Daoy (cell line): Measurements from ENCODE around the gene SPTBN4. TPM values are rescaled to one million over a fixed set of nuclear protein-coding genes. Genes with fewer than 3 reads are reported as not detected.
"Not testable (repeated sequence)": the region's sequence is repeated elsewhere in the genome, so short reads cannot be mapped to it uniquely, and the experiment has no call there.

Experiments used
- DNase-seq: peaks from one replicate; pipeline ENCODE4 v3.0.0-alpha.2; 2015; ENCODE audit warnings: low read depth
- total RNA-seq: library from RNA; depleted of rRNA; stranded (reverse); fragments of >200 nt; shearing (Covaris generic); gene quantifications from 2 replicates; pipeline ENCODE4 v1.2.3, GENCODE V29; 2014; rRNA removed

The SPTBN4 gene
- 0.15 and 1.5 TPM in 2 replicates for total RNA-seq

- no peak for DNase-seq
Observed at GRCh38 chr19:40466985-40467734, at the start of gene SPTBN4. TSS of gene SPTBN4 (plus strand) at chr19:40467001. CDS start at chr19:40472622, 5,621 bp downstream.

DNA sequence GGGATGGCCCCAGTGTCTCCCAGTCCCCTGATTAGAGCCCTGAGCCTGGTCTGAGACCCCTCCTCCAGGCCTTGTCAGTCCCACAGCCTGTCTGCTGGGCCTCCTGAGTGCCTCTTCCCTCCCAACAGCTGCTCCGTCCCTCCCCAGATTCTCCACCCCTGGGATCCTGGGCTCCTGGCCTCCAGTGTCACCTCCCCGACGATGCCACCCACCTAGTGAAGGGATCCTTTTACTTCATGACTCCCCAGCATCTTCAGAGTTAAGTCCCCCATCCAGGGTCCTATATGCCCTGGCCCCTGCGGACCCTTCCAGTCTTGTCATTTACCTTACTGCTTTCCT, 49.2 kb upstream of the SPTBN4 start:
- DNase-seq: no peak

GRCh38 chr19:40418040-40418439, 48.8 kb upstream of the SPTBN4 start:
- no peak for DNase-seq

GRCh38 chr19:40419066-40419612, 47.7 kb upstream of the SPTBN4 start:
- no peak for DNase-seq

DNA sequence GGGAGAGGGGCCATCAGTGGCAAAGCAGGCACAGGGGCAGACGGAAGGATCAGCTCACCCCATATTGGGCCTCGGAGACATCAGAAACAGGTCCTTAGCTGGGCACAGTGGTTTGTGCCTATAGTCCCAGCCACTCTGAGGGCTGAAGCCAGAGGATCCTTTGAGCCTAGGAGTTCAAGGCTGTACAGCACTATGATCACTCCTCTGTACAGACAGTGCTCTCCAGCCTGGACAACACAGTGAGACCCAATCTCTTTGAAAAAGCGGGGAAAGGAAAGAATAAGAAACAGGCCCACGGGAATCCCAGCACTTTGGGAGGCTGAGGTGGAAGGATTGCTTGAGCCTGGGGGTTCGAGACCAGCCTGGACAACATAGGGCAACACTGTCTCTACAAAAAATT, 47.0 kb upstream of the SPTBN4 start:
- DNase-seq: no peak

- no peak for DNase-seq
Observed at GRCh38 chr19:40420451-40420765, 46.4 kb upstream of the SPTBN4 start.

DNA sequence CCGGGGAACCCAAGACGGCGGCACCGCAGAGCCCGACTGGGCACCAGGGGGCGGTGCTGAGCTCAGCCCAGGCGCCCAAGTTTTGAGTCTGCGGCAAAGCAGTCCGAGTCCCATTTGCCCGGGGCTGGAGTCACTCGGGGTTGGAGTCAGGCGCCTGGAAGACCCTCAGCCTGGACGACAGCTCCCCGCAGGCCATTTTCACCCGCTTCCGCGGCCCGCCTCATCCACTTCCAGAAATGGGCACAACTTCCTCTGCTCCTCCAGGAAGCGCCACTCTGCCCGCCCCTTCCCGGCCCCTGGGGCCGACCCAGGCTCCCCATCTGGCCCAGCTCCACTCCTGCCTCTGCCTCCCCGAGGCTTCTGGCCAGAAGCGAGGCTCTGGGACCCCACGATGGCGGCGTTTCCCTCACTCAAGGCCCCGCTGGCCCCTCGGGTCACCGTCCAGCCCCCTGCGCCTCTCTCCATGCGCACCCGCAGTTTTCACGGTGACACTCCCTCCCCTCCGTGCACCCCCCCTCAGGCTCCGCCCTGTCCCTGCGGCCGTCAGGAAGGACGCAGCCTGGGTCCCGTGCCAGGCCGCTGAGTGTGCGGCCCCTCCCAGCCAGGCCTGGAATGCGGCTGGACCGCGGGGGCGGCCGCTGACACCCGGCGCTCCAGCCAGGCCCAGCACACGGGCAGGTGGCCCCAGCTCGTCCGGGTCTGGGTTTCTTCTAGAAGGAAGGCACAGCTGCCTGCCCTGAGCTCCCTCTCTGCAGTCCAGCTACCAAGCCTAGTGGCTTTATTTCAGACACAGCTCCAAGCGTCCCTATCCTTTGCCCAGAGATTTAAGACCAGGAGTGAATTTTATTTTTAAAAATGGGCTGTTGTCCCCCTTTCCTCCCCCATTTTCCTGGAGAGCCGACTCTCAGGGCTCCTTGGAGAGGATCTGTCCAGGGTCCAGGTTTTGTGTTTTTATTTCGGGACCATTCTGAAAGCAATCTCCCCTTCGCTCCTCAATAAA, 45.7 kb upstream of the SPTBN4 start:
- DNase-seq: peak; percentile 94

- no peak for DNase-seq
Observed at GRCh38 chr19:40421993-40422747, 44.6 kb upstream of the SPTBN4 start.

DNA sequence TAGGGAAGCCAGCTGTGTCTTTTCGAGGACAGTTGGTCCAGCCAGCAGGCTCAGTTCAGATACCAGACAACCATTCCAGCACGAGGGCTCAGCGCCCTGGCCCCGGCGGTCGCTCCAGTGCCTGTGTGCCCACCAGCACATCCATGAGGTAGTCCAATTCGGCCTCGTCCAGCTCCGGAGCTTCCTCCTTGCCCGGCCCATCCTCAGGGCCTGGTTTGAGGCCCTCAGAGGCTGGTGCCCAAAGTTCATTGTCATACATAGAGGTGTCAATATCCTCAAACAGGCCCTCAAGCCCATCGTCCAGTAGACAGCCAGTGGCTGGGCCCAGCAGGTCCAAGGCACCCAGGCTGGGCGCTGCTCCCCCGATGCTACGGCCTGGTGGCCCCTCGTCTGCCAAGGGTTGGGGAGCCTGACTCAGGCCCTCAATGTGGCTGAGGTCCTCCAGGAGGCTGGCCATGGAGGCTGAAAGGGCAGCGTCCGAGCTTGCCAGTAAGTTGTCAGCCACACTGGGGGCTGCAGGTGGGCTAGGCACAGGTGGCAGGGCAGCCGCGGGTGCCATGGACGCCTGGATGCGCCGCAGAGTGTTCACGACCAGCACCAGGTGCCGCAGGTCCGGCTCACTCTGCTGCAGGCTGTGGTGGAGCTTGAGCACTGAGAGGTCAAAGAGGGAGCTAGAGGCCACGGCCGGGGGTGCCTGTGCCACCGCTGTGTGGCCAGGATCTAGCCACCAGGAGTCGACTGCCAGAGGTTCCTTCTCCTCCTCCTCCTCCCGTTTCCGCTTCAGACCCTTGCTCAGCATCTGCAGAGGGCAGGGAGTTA, 43.8 kb upstream of the SPTBN4 start:
- no peak for DNase-seq

- no peak for DNase-seq
Observed at GRCh38 chr19:40423938-40424337, 42.9 kb upstream of the SPTBN4 start.

DNA sequence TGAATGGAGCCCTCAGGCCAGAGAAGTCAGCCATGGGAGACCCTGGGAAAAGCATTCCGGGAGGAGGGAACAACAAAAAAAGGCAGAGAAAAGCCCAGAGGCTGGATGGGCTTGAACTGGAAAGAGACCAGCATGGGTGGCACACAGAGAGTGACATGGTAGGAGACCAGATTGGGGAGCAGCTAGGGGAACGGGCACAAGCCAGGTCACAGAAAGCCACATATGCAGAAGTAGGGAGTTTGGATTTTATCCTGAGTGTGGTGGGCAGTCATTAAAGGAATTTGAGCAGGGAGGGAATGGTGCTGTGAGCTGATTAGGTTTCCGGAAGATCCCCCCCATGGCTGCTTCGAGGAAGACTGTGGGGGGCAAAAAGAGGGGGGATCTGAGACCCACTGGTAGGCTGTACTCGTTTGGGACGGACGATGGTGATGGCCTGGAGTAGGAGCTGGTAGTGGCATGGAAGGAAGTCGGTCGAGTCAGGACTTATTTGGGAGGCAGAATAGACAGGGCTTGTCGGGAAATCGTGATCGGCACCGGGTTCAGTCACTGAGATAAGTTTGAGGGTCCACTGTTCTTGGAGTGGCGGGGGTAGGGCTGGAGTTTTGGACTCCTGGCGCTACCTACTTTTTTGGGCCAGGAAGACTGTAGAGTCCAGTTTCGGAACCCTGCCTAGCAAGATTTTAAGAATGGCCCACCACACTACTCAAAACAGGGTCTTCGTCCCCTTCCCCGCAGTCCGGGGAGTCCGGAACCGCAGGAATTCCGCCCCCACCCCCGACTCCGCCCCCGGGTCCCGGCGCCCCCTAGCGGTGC, 42.0 kb upstream of the SPTBN4 start:
- DNase-seq: peak; percentile 47

GRCh38 chr19:40425450-40426287, 41.1 kb upstream of the SPTBN4 start, which contains the start of gene SERTAD1:
TSS of gene SERTAD1 (minus strand) at chr19:40425992. CDS start at chr19:40423546, 2,446 bp downstream.
- peak; percentile 100 for DNase-seq

- DNase-seq: not testable (repeated sequence)
Observed at GRCh38 chr19:40428197-40428596, 38.6 kb upstream of the SPTBN4 start.

- not testable (repeated sequence) for DNase-seq
Observed at GRCh38 chr19:40430242-40430641, 36.6 kb upstream of the SPTBN4 start.

DNA sequence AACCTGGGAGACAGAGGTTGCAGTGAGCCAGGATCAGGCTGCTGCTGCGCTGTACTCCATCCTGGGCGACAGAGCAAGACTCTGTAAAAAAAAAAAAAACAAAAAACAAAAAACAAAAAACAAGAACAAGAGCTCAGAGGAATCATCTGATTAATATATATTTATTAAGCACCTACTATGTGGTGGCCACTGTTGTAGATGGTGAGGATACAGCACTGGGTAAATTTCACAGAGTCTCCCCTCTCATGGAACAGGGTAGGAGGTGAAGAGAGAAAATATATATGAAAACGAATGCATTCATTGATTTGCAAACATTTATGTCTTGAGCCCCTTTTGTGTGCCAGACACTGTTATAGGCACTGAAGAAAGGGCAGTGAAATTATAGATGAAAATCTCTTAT, 35.1 kb upstream of the SPTBN4 start:
- DNase-seq: no peak

GRCh38 chr19:40432760-40433159, 34.0 kb upstream of the SPTBN4 start:
- not testable (repeated sequence) for DNase-seq

DNA sequence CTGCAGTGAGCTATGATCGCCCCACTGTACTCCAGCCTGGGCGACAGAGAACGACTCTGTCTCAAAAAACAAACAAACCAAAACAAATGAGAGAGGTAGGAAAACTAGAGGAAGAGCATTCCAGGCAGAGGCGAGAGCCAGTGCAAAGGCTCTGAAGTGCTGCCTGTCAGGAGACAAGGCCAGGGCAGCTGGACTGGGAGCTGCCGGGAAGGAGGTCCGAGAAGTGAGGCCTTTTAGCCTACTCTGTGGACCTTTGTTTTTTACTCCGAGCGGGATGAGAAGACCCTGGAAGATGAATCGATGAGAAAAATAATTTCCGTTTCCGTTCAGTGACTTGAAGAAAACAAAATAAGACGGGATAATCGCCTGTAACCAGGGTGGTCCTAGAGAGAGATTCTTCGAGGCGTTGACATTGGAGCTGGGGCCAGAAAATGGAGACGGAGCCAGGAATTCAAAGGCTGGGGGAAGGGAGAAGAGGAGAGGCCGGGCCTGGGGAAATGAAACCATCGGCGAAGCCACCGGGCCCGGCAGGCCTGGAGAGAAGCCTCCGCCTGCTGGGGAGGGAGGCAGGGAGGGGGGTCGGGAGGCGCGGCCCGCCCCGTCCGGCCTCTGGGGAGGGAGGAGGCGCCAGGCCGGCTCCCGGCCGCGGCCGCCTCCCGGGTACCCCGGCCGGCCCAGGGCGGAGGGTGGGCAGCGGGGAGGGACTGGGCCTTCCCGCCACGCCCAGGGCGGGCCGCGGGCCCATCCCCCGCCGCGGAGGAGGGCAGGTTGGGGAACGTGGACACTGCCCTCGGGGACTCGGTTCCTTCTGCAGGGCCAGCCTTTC, 33.2 kb upstream of the SPTBN4 start:
- peak; percentile 92 for DNase-seq

- DNase-seq: no peak
Observed at GRCh38 chr19:40438284-40438683, 28.5 kb upstream of the SPTBN4 start.
